Iris pigment epithelial cell (primary cell): ENCODE results near the gene TMEM178B.
"Not testable (repeated sequence)": the region's sequence is repeated elsewhere in the genome, so short reads cannot be mapped to it uniquely, and the experiment has no call there.

Experiments used
- DNase-seq: peaks from one replicate; pipeline ENCODE4 v3.0.0-alpha.2; 2011; ENCODE audit warnings: low read depth

TMEM178B gene

DNA sequence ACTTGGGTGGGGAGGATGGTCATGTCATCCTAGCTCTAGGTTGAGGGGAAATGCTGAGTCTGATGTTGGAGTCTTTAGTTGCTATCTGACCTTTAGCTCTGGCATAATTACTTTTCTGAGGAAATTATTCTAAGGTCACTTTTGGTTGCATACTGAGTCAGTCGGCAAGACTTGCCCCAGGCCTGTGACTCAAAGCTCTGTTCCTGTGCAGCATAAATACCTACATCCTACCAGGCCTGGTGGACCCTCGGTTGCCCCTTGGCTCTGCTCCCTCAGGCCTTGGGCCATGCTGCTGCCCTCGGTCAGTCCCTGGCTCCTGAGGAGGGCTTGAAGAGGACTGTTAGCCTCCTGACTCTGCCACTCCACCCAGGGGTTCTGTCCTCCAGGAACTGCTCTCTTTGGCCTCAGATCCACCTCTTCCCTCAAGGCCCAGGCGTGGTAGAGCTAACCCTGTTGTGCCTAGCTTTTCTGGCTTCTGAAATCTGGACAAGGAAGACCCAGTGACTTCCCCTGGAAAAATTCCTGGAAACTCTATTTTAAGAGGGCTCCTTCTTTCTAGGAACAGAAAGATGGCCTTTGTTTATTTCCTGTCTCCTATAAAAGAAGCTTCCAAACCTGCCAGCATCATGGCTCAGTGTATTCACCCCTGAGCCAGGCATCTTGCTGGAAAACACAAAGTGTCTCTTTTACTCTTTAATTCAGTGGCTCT is 71.2 kb downstream of the TMEM178B start:
- DNase-seq: no peak

DNA sequence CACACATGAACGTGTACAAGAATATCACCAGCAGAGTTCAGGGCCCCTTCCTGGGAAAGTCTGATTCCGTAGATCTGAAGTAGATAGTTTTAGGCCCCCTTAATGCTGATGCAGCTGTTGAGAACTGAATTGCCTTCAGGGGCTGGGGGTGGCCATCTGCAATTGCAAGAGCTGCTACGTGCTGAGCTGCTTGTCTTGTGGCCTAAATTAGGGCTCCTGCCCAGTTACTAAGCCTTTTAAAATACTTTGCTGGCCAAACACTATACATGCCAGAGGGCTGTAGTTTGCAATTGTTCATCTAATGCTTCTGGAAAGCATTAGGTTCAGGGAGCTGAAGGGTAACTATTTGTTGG is 71.7 kb downstream of the TMEM178B start:
- no peak for DNase-seq

DNA sequence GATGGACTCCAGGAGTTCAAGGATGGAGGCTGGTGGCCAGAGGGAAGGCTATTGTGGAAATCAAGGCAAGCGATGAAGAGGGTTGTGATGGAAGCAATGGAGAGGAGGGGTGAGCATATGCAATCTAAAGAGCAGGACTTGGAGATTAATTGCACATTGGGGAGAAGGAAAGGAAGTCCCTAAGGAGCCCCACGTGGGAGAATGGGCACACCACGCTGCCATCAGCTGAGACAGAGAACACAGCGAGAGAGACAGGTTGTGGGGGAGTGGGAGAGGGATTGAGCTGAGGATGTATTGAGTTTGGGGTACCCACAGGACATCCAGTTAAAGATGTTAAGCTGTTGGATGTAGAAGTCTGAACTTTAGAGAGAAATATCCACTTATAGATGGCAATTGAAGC is 73.6 kb downstream of the TMEM178B start:
- no peak for DNase-seq

DNA sequence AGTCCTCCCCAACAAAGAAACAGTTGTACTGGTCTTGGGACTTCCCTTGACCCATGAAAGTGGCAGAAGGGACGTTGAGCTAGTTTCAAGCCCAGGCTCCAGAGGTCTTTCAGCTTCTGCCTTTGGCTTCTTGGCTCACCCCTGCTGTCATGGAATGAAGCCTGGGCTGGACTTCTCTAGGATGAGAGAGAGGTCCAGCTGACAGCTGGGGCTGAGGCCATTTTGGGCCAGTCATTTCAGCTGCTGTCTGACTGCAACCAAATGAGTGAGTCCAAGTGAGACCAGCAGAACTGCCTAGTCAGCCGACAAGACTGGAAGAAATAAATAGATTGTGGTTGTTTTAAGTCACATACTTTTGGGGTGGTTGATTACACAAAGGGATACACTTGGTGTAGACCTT is 76.6 kb downstream of the TMEM178B start:
- DNase-seq: no peak

DNA sequence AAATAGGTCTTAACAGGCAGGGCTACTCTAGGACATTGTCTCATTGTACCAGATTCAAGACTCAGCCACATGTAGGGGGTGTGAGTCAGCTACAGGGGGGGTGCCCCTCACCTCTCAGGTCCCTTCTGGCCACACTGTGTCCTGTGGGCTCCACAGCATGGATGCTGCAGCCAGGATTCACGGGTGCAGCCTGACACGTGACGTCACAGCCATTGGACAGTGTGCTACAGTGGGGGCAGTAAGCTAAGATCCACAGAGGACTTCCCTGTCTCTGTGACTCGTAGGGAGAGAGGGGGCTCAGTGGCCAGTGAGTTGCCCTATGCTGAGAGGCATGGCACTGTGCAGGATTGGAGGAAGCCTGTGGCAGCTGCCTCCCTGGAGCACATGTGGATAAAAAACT is 77.9 kb downstream of the TMEM178B start:
- no peak for DNase-seq

DNA sequence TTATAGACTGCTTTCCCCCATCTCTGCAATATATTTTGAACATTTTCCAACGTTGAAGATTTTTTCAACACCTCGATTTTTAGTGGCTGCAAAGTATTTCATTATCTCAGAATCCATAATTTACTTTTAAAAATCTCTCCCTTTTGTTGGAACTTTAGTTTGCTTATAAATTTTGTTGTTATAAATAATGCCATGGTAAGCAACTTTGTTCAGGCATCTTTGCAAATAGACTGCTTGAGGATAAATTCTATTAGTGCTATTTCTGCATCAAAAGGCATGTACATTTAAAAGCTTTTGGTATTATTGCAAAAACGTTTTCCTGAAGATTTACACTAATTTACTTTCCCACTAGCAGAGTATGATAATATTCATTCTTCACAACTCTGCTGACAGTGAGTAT is 79.4 kb downstream of the TMEM178B start:
- DNase-seq: no peak

DNA sequence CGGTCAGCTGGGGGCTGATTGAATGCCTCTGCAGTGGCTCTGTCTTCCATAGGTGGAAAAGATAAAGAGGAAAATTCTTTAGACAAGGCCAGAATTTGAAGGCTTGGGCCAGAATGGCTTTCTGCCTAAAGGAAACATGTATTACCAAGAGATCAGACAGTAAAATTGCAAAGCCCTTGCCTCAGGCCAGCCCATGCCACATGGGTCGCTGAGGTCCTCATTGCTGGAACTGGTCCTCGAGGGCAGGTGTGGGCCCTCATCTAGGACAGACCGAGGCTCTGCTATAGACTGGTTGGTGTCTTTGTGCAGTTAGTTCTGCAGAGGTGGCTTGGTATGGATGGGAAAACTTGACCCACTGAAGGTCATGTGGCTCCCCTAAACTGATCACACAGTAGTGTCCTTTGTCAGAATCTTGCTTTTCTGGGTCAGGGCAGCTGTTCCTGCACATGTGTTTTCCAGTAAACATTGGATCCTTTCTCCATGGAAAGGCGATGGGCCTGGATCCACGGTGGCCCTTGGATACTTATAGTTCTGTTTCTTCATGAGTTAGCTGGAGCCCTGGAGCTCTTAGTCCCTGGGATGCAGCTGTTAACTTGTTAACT is 80.4 kb downstream of the TMEM178B start:
- DNase-seq: no peak

DNA sequence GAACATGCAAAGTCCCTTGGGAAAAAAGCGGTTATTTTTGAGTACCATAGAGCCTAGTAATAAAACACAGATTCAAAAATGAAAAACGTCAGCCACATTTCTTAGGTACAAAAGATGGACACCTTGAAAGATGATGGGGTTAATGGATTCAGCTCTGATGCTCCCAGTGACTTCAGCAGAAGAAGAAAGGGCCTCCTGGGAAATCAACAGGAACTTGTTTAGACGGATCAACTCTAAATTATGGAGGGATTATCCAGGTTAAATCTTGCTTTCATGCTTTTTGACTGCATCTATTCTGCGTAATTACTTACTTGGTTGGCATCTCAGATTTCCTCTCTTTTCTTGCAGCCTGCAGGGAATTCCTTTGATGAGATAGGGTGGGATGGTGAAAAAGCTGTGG is 82.5 kb downstream of the TMEM178B start:
- no peak for DNase-seq

DNA sequence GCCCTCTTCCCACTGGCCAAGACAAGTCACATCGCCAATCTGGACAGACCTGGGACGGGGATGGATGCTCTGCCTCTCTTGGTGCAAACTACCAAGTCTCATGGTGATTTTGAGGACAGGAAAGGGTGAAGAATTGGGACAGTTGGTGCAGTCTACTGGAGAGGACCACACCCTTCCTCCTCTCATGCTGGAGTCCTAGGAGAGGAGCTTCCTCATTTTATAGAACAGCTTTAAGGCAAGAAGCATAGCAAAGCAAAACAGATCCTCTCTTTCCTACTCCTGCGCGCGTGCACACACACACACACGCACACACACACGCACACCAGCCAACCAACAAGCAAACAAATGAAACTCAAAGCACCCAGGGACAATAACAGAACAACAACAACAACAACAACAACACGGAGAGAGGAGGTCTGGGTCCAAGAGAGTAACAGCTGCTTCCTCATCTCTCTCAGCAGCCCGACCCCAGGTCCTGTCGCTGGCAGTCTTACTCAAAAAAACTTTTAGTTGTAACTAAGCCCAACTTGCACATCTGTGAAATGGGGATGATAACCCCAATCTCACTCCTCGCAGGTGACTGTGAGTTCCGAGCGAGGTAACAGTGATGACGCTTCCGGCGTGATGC is 83.4 kb downstream of the TMEM178B start:
- no peak for DNase-seq

DNA sequence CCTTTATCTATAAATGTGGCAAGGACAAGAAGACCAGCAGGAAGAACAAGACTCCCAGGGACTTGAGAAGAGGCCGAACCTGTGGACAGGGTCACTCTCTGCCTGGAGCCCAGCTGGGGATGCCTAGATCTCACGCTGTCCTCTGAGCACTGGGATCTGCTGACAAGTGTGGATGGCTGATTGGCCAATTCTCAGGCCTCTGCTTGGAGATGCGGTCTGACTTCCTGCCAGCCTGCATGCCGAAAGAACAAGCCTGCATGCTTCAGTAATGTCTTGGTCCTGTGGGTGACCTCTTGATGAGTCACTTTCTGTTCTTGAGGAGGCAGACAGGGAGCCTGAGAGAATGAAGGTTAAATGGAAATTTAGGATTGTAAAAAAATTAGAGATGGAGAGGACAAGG is 84.7 kb downstream of the TMEM178B start:
- peak; percentile 97 for DNase-seq

DNA sequence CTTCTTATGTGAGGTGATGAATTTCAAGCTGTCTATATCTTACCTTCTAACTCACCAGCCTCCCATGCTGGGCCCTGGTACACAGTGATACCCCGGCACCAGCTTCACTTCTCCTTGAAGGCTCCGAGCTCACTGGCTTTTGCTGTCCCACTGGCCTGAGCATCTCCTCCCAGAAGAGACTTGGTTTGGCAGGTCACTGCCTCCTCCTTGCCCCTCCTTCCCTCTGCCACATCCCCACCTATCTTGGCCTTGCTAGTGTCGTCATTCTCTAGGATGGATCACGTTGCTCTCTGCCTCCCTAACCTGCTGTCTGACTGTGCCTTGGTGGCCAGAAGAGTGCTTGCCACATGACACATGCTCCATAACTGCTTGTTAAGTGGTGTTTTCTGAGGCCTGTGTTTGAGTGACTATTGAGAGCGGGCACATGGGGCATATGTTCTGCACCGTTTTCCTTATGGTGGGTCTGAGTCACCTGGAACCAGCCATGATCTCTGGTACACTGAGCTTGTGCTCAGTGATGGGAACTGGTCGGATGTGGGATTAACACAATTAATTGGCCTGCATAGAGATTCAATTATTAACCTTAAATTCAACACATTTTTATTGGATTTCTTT is 86.5 kb downstream of the TMEM178B start:
- DNase-seq: no peak

DNA sequence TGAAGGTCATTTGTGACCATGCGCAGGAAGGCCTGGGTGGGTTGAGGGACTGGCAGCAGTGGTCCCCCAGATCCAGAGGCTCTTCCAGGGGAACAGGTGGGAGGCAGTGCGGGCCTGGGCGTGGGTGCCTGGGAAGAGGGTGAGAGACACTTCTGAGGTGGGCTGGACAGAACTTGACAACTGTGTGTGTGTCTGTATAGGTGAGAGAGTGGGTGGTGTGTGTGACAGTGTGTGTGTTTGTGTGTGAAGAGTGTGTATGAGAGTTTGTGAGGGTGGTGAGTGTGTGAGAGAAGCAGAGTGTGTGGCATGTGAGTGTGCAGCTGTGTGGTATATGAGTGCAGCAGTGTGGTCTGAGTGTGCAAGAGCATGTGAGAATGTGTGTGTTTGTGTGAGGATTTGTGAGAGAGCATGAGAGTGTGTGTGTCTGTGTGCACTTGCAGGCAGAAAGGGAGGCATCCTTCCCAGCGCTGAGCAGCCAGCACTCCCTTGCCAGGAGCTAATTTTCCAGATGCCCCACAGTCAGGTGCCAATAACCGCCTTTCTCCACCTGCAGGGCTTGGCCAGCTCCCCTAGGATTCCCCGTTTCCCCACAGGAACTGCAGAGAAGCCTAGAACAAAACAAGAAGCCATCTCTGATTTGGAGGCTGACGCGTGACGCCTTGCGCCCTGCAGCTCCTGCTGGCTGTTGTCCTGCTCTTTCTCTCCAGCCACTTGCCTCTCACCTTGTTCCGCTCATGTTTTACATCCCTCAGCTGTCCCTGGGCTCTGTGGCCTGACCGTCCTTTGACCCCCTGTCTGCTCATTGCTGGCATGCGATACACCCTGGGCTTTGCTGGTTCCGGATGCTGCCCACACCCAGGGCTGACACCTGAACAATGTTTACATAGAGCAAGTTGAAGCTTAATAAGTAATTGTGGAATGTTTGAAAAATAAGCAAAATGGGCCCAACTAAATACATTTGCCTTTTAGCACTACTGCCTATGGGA is 88.0 kb downstream of the TMEM178B start:
- no peak for DNase-seq

DNA sequence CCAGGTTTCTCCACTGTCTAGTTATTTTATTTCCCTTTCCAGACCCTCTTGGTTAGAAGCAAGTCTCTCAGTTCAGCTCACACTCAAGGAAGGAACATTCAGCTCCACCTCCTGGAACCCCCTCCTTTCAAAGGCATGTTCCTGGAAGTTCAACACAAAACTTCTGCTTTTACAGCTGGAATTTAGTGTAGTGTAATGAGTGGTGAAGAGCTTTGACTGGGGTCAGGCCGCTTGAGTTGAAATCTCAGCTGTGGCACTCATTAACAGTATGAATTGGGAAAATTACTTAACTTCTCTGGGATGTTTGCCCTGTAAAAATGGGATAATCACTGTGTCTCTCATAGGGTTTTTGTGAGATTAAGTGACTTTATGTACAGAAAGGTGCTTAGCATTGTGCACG is 91.7 kb downstream of the TMEM178B start:
- DNase-seq: no peak

DNA sequence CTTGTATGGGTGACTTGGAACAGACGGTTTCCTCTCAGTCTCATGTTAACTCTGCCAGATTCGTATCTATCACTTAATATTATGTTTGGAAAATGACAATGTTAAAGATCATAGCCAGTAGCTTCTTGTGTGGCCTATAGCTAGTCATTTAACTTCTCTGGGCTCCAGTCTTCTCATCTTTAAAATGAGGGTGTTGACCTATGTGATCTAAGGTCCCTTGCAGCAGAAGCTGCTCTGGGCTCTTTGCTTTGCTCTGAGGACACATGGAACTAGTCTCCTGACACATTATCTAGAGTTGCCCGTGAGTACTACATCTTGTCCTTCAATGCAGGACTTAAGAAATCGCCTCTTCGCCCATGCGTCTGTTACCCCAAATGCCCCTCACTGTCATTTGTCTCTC is 93.1 kb downstream of the TMEM178B start:
- no peak for DNase-seq

DNA sequence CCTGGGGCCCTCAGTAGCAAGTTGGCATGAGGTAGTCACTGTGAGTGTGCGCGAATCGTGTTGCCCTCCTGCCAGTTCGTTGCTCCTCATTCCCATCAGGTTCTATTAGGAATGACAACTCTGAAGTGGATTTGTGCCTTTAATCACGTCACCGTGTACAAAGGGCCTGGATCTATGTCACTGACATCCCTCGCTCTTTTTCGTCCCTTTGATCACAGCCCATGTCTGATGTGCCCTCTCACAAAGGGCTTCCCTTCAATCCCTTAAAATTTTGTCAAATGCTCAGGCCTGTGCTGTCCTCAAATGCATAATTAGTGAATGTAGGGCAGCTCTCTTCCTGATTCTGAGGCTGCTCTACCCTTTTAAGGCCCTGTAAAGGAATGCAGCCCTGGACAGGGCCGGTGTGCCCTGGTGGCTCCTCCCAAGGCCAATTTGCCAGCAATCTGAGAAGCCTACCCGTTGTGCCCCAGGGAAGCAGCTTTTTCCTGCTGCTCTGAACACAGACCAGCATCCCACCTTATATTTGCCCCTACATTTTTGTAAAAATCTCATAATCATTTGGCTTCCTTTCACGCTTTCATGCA is 93.6 kb downstream of the TMEM178B start:
- DNase-seq: no peak

DNA sequence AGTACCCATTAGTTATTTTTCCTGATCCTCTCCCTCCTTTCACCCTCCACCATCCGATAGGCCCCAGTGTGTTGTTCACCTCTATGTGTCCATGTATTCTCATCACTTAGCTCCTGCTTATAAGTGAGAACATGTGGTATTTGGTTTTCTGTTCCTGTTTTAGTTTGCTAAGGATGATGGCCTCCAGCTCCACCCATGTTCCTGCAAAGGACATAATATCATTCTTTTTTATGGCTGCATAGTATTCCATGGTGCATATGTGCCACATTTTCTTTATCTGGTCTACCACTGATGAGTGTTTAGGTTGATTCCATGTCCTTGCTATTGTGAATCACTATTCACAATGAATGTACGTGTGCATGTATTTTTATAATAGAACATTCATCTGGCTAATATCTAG is 95.3 kb downstream of the TMEM178B start:
- DNase-seq: not testable (repeated sequence)

DNA sequence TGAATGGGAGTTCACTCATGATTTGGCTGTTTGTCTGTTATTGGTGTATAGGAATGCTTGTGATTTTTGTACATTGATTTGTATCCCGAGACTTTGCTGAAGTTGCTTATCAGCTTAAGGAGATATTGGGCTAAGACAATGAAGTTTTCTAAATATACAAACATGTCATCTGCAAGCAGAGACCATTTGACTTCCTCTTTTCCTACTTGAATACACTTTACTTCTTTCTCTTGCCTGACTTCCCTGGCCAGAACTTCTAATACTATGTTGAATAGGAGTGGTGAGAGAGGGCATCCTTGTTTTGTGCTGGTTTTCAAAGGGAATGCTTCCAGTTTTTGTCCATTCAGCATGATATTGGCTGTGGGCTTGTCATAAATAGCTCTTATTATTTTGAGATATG is 101.9 kb downstream of the TMEM178B start:
- not testable (repeated sequence) for DNase-seq

DNA sequence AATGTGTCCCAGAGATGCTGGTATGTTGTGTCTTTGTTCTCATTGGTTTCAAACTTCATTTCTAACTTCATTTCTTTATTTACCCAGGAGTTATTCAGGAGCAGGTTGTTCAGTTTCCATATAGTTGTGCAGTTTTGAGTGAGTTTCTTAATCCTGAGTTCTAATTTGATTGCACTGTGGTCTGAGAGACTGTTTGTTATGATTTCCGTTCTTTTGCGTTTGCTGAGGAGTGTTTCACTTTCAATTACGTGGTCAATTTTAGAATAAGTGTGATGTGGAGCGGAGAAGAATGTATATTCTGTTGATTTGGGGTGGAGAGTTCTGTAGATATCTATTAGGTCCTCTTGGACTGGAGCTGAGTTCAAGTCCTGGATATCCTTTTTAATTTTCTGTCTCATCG is 103.3 kb downstream of the TMEM178B start:
- not testable (repeated sequence) for DNase-seq

DNA sequence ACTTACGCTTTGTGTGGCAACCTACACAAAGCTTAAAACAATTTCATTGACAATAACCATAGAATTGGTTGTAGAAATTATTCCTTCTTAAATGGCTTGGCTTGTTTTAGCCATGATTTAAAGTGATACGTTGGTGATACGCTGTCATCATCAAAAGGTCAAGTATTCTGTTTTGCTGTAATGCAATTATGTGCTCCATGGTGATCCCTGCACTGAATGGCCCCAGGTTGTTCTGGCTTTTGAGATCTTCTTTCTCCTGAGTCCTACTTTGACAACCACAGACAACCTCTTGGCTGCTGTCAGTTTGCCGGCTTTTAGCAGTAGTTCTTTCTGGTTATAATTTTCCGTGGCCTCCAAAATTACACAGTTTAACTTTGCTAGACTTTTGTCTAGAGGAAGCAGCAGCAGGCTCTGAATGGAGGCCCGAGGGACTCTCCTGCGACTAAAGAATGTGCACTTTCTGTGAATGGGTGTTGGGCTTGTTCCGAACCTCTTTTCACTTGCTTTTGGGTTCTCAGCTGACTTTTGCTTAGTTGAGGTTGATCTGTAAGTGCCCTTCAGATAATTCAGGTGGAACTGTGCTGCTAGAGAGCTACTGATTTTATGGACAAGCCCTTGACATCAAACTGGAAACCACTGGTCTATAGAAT is 104.7 kb downstream of the TMEM178B start:
- DNase-seq: no peak

DNA sequence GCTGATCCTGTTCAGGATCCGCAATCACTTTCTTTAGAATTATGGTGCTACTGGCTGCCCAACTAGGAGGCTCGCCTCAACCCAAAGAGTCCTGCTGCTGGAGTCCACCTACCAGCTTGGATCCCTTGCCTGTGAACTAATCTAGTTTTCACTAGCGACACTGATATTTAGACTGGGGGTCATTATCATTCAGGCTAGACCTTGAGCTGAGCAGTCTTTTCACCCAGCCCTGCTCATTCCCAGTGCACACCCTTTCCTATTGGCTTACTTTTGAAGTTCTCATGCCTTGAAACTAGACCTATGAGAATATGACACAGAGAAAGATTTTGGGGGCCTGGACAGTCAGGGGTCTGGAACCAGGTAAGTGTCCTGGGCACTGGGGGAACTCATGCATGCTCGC is 107.9 kb downstream of the TMEM178B start:
- DNase-seq: no peak

DNA sequence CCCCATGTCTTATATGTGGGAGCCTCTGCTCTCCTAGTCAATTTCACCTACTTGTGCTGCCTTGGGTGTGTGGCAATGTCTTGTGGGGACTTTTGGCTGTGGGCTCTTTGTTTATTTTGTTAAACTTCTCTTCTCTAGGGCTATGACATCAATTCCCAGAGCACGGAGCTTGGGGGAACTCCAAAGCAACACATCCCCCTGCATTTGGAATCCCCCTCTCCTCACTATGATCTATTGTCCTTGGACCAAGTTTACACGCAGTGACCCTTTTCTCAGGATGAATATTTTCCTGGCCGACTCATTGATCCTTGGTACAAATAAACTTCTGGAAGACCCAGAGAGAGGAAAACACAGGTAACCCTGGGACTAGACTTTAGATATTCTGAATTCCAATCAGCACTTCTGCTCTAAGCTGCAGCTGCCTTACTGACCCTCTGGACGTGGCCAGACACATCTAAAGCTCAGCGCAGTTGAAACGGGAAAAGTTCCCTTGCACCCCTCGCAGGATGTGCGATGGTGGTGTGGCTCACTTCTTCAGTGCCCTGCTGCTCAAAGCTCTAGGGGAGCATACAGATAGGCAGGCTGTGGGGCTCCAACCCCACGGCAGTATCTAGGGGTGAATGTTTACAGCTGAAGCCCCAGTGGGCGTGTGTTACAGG is 110.8 kb downstream of the TMEM178B start:
- DNase-seq: no peak
